MM.1S (cell line): ENCODE results near the gene SAMD9L.
A peak's percentile ranks its signal among the peaks of the same experiment; 100 is the strongest.

Experiments used
- CTCF ChIP-seq: fragments of 300-600 bp; sonication (generic); IDR thresholded peaks from 2 replicates; pipeline ENCODE4 v1.5.1; 2016; ENCODE audit warnings: antibody characterized with exemption, low read length, mixed read lengths
- EZH2 ChIP-seq: fragments of 300-600 bp; sonication (generic); optimal IDR thresholded peaks from 2 replicates; pipeline ENCODE3; 2017; ENCODE audit warnings: low read depth, mild to moderate bottlenecking, antibody characterized with exemption, low read length, mixed read lengths

- TF ChIP-seq CTCF = peak; percentile 25
- TF ChIP-seq EZH2 = no peak
Observed at GRCh38 chr7:93178213-93178612, 30.0 kb upstream of the SAMD9L start.
